OCI-LY7 (cell line): Measurements from ENCODE around the gene NUTF2. TPM values are rescaled to one million over a fixed set of nuclear protein-coding genes. Genes with fewer than 3 reads are reported as not detected.
A peak's percentile ranks its signal among the peaks of the same experiment; 100 is the strongest.

Experiments
- BruUV-seq: library from RNA; stranded (reverse); fragments of 400-500 nt; replicated peaks from 2 replicates; lab custom pipeline; 2021; lab: Mats Ljungman, UMichigan
- CTCF ChIA-PET: fragments of 300-600 bp; sonication (Branson Sonifier 250); formaldehyde crosslinking; loops from one replicate; lab custom pipeline; 2022; ENCODE audit warnings: antibody characterized with exemption; ENCODE audit not compliant: unreplicated experiment; lab: Charles Lee
- POLR2A ChIA-PET: fragments of 300-600 bp; sonication (Branson Sonifier 250); formaldehyde crosslinking; loops from one replicate; lab custom pipeline; 2022; ENCODE audit warnings: antibody characterized with exemption; lab: Charles Lee
- DNase-seq: peaks from one replicate; pipeline ENCODE4 v3.0.0-alpha.2; 2015; ENCODE audit warnings: low spot score
- H2AFZ ChIP-seq: fragments of 200-600 bp; sonication (generic), shearing (Covaris generic); 2 replicates; pipeline ENCODE4 v1.6.1; 2014; ENCODE audit warnings: mild to moderate bottlenecking, antibody characterized with exemption, low read length, moderate library complexity
- H3K27ac ChIP-seq: fragments of 200-600 bp; sonication (generic); 2 replicates; pipeline ENCODE4 v1.5.1; 2014; ENCODE audit warnings: mixed run types, low read depth, mild to moderate bottlenecking, moderate library complexity, low read length, inconsistent platforms; ENCODE audit not compliant: poor library complexity, severe bottlenecking
- H3K36me3 ChIP-seq: fragments of 200-600 bp; sonication (generic); 2 replicates; pipeline ENCODE4 v1.6.1; 2014; ENCODE audit warnings: mild to moderate bottlenecking, antibody characterized with exemption, low read length, moderate library complexity, mixed read lengths; ENCODE audit not compliant: insufficient read depth
- H3K4me1 ChIP-seq: fragments of 200-600 bp; sonication (generic); 2 replicates; pipeline ENCODE4 v1.5.1; 2014; ENCODE audit warnings: mild to moderate bottlenecking, low read length; ENCODE audit not compliant: insufficient read depth, poor library complexity, severe bottlenecking
- H3K4me2 ChIP-seq: fragments of 200-600 bp; sonication (generic); 2 replicates; pipeline ENCODE4 v1.6.1; 2014; ENCODE audit warnings: mild to moderate bottlenecking, low read length
- H3K4me3 ChIP-seq: fragments of 200-600 bp; sonication (generic); 2 replicates; pipeline ENCODE4 v1.5.1; 2014; ENCODE audit warnings: mild to moderate bottlenecking, low read depth, low read length; ENCODE audit not compliant: poor library complexity, severe bottlenecking
- H3K79me2 ChIP-seq: fragments of 200-600 bp; sonication (generic); 2 replicates; pipeline ENCODE4 v1.6.1; 2016; ENCODE audit warnings: low read depth, mild to moderate bottlenecking, low read length, moderate library complexity, mixed read lengths; ENCODE audit not compliant: insufficient read depth
- H3K9me2 ChIP-seq: fragments of 200-600 bp; sonication (generic); 2 replicates; pipeline ENCODE4 v1.6.1; 2016; ENCODE audit warnings: mild to moderate bottlenecking, low read length, mixed read lengths; ENCODE audit not compliant: insufficient read depth
- H3K9me3 ChIP-seq: fragments of 200-600 bp; sonication (generic); 2 replicates; pipeline ENCODE4 v1.6.1; 2014; ENCODE audit warnings: mild to moderate bottlenecking, mixed run types, low read length, mixed read lengths
- H4K20me1 ChIP-seq: fragments of 200-600 bp; sonication (generic); 2 replicates; pipeline ENCODE4 v1.6.1; 2014; ENCODE audit warnings: mild to moderate bottlenecking, antibody characterized with exemption, low read length, moderate library complexity, mixed read lengths; ENCODE audit not compliant: insufficient read depth
- CTCF ChIP-seq: fragments of 200-600 bp; sonication (generic); conservative IDR thresholded peaks from 2 replicates; pipeline ENCODE4 v1.5.1; 2014; ENCODE audit warnings: mild to moderate bottlenecking, antibody characterized with exemption, low read length, moderate library complexity, mixed read lengths
- EZH2phosphoT487 ChIP-seq: fragments of 200-600 bp; sonication (generic); IDR thresholded peaks from 2 replicates; pipeline ENCODE4 v1.6.1; 2018; ENCODE audit warnings: low read depth, borderline replicate concordance, mild to moderate bottlenecking, mixed run types, antibody characterized with exemption, low read length, moderate library complexity, mixed read lengths
- intact Hi-C: fragments of 100-400 bp; cut with micrococcal nuclease; formaldehyde crosslinking; loops from one replicate; pipeline ENCODE4 v1.10.0; 2022; ENCODE audit not compliant: unreplicated experiment
- total RNA-seq, 2 experiments: library from RNA; depleted of rRNA in 1 of 2; stranded (reverse); fragments of >200 nt in 1 of 2; shearing (Covaris generic) in 1 of 2; gene quantifications; 2 replicates each; pipeline ENCODE4 v1.2.3, GENCODE V29; 2014 to 2022

The NUTF2 gene
- total RNA-seq, 2 experiments from 2014 or later: 143 to 187 TPM

GRCh38 chr16:67880584-67880983 is 33.9 kb downstream of the NUTF2 start:
- CTCF ChIA-PET: no interaction called here

DNA sequence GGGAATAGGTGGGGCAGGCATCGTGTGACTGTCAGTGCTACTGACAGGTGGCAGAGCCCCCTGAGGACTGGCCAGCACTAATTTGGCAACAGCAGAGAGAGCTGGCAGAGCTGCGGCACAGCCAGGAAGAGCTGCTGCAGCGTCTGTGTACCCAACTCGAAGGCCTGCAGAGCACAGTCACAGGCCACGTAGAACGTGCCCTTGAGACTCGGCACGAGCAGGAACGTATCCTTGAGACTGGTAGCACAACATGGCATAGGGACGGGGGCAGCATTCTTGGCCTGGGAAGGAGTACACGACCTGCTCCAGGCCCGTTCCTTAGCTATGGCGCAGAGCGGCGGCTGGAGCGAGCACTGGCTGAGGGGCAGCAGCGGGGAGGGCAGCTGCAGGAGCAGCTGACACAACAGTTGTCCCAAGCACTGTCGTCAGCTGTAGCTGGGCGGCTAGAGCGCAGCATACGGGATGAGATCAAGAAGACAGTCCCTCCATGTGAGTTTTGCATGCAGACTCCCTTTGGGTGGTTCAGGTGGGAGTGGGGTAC is 35.0 kb downstream of the NUTF2 start:
- TSS peak; percentile 50 for BruUV-seq

More at GRCh38 chr16:67880584-67880983, 33.9 kb downstream of the NUTF2 start:
- DNase-seq: no peak
- Histone ChIP-seq H2AFZ (no peak overlapping the region), H3K4me2 (no peak overlapping the region), H3K27ac (no peak overlapping the region), H3K4me3 (no peak overlapping the region), H3K9me2 (no peaks in the 10 kb centered on the region), H3K36me3 (peaks cover 97% of the 10 kb centered on the region), H4K20me1 (no peaks in the 10 kb centered on the region), H3K79me2 (peaks cover 3% of the 10 kb centered on the region; the same call in 1 of the 2 replicates), H3K9me3 (no peaks in the 10 kb centered on the region), H3K4me1 (no peaks in the 10 kb centered on the region)
- intact Hi-C loops: loop anchor here (5.0 kb wide), 1 partner anchor 182 kb away; no protein-coding TSS in a partner anchor
- TF ChIP-seq CTCF (no peak), EZH2phosphoT487 (no peak)
- no TSS peak for BruUV-seq
- POLR2A ChIA-PET: no interaction called here

More for the DNA sequence above, 35.0 kb downstream of the NUTF2 start:
- H4K20me1 ChIP-seq: no peaks in the 10 kb centered on the region
- H3K4me2 ChIP-seq: no peak overlapping the region
- TF ChIP-seq EZH2phosphoT487 (no peak), CTCF (no peak)
- peaks cover 91% of the 10 kb centered on the region for H3K36me3 ChIP-seq
- no peak overlapping the region for H3K27ac ChIP-seq
- H3K4me1 ChIP-seq: no peaks in the 10 kb centered on the region
- H3K4me3 ChIP-seq: no peak overlapping the region
- ChIA-PET CTCF (no interaction called here), POLR2A (no interaction called here)
- no peaks in the 10 kb centered on the region for H3K79me2 ChIP-seq
- H2AFZ ChIP-seq: no peak overlapping the region
- no peaks in the 10 kb centered on the region for H3K9me2 ChIP-seq
- no peaks in the 10 kb centered on the region for H3K9me3 ChIP-seq
- intact Hi-C loops: loop anchor here (5.0 kb wide), 1 partner anchor 181 kb away; no protein-coding TSS in a partner anchor
- no peak for DNase-seq
